ENCODE results near the gene FNDC3B.

DNA sequence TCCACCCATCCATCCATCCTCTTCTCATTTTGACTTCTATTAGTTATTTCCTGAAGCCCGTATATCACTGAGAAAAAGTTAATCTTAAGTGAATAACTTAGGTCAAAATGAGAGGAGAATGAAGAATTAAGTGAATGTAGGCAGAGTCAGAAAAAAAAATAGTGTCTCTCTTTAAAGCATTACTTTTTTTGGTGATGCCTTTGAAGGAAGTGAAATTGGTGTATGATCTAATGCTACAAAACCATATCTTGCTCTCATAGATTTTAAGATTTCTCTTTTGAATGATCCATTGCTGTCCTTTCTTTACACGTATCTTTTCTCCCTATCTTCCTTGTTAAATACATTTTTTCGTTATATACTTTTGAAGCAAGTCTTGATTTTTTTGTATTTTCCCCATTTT, 23.4 kb downstream of the FNDC3B start:
- TF ChIP-seq, protein P1, sequence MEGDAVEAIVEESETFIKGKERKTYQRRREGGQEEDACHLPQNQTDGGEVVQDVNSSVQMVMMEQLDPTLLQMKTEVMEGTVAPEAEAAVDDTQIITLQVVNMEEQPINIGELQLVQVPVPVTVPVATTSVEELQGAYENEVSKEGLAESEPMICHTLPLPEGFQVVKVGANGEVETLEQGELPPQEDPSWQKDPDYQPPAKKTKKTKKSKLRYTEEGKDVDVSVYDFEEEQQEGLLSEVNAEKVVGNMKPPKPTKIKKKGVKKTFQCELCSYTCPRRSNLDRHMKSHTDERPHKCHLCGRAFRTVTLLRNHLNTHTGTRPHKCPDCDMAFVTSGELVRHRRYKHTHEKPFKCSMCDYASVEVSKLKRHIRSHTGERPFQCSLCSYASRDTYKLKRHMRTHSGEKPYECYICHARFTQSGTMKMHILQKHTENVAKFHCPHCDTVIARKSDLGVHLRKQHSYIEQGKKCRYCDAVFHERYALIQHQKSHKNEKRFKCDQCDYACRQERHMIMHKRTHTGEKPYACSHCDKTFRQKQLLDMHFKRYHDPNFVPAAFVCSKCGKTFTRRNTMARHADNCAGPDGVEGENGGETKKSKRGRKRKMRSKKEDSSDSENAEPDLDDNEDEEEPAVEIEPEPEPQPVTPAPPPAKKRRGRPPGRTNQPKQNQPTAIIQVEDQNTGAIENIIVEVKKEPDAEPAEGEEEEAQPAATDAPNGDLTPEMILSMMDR (IDR thresholded peaks at IDR 0.05), result no peak
- TF ChIP-seq EZH2 (IDR thresholded peaks at IDR 0.05; ENCODE audit: borderline replicate concordance, insufficient read depth, low read depth, low read length, poor library complexity, severe bottlenecking), result no peak

All from B cell (primary cell).